ENCODE results near the gene CIAPIN1. TPM values are rescaled to one million over a fixed set of nuclear protein-coding genes. Genes with fewer than 3 reads are reported as not detected.

Gene CIAPIN1
- total and polyA plus RNA-seq, 2 of the 4 experiments (the other 2 are of a cell fraction) = 41.6 to 47.7 TPM

DNA sequence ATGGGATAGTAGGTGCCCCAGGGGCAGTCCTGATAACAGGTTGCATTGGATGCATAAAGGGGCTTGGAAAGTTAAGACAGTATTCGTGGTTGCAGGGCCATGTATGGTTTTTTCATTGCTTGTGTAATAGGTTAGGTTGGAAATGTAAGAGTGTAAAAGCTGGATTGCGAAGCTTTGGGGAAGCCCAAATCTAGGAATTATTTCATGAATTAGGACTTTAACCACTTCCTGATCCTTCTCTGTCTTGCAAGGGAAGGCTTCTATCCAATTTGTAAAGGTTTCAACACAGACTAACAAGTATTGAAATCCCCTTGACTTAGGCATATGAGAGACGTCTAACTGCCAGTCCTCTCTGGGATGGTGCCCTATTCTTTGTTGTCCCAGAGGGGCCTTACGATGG is 50.4 kb downstream of the CIAPIN1 start:
- Histone ChIP-seq H3K27me3 (ENCODE audit: control insufficient read depth, insufficient read depth, low read length) (peaks cover 41% of the 10 kb centered on the region), H2BK120ac (ENCODE audit: low read depth, low read length) (no peak overlapping the region), H4K8ac (ENCODE audit: low read depth in 2 of 2, low read length in 2 of 2) (no peak overlapping the region), H4K91ac (ENCODE audit: insufficient read depth, low read depth, low read length) (no peak overlapping the region), H3K9me3 (ENCODE audit: control insufficient read depth, insufficient read depth, low read length) (no peaks in the 10 kb centered on the region; the same call in 1 of the 2 replicates), H3K9ac (ENCODE audit: low read depth, low read length) (no peak overlapping the region), H2BK15ac (ENCODE audit: low read depth, low read length) (no peak overlapping the region), H3K14ac (replicated peaks; ENCODE audit: low read depth, low read length) (no peak overlapping the region), H3K27ac (ENCODE audit: insufficient read depth, low read length) (no peak overlapping the region), H3K4ac (ENCODE audit: low read depth, low read length) (no peak overlapping the region), H2BK5ac (ENCODE audit: low read depth, low read length, poor library complexity, severe bottlenecking) (no peak overlapping the region), H3K18ac (ENCODE audit: low read depth, low read length) (no peak overlapping the region), H3K9me1 (ENCODE audit: insufficient read depth, low read length) (no peaks in the 10 kb centered on the region), H3K36me3 (ENCODE audit: control insufficient read depth, insufficient read depth, low read length) (no peaks in the 10 kb centered on the region), H3K56ac (ENCODE audit: extremely low read depth, insufficient read depth, low read length) (no peak overlapping the region), H2AFZ (replicated peaks; ENCODE audit: low read length, poor library complexity) (no peak overlapping the region), H4K5ac (ENCODE audit: low read depth, low read length) (no peak overlapping the region), H3K4me2 (ENCODE audit: low read depth, low read length) (no peak overlapping the region), H2AK5ac (ENCODE audit: low read depth, low read length) (no peak overlapping the region), H3K79me1 (ENCODE audit: low read depth in 1 of 2, low read length in 2 of 2) (no peaks in the 10 kb centered on the region), H2AK9ac (replicated peaks; ENCODE audit: low read depth, low read length, poor library complexity) (no peak overlapping the region), H3K4me3 (ENCODE audit: insufficient read depth, low read depth, low read length) (no peak overlapping the region), H4K20me1 (ENCODE audit: insufficient read depth, low read length) (no peaks in the 10 kb centered on the region), H3K23ac (ENCODE audit: low read depth, low read length) (no peak overlapping the region), H2BK20ac (ENCODE audit: low read depth, low read length) (no peak overlapping the region), H3K4me1 (ENCODE audit: control insufficient read depth, insufficient read depth, low read length) (no peaks in the 10 kb centered on the region)
- TF ChIP-seq CEBPB (IDR thresholded peaks at IDR 0.05; ENCODE audit: low read depth, low read length) (no peak), FOS (IDR thresholded peaks at IDR 0.05; ENCODE audit: low read depth, low read length) (no peak), POLR2A (IDR thresholded peaks at IDR 0.05; ENCODE audit: low read depth, low read length) (no peak), BHLHE40 (IDR thresholded peaks at IDR 0.05; ENCODE audit: low read depth, low read length) (no peak), MAZ (IDR thresholded peaks at IDR 0.05; ENCODE audit: borderline replicate concordance, low read depth, low read length) (no peak)
- TF ChIP-seq, protein P1, sequence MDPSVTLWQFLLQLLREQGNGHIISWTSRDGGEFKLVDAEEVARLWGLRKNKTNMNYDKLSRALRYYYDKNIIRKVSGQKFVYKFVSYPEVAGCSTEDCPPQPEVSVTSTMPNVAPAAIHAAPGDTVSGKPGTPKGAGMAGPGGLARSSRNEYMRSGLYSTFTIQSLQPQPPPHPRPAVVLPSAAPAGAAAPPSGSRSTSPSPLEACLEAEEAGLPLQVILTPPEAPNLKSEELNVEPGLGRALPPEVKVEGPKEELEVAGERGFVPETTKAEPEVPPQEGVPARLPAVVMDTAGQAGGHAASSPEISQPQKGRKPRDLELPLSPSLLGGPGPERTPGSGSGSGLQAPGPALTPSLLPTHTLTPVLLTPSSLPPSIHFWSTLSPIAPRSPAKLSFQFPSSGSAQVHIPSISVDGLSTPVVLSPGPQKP (IDR thresholded peaks at IDR 0.05; ENCODE audit: borderline replicate concordance, low read depth, low read length) = no peak
- in situ Hi-C loops (cut with MboI; ENCODE audit: low sequenced_read_pairs) = no loop called here
- ChIA-PET CTCF (interaction anchor here (0.7 kb wide), 1 partner anchor 113 kb away, joined by 3 read pairs; no protein-coding TSS in a partner anchor), POLR2A (ENCODE audit: unreplicated experiment) (no interaction called here)
- 100% methylated on average over 1 of the region's 4 CpGs; no CpG with 5 or more reads in 1 of the 2 experiments for WGBS, 2 experiments (ENCODE audit: extremely low coverage in 2 of 2, insufficient read length in 1 of 2)
- DNase-seq (no peak), ATAC-seq (ENCODE audit: low read depth) (no peak)
- BruUV-seq (replicated peaks) = no TSS peak
- intact Hi-C loops (cut with micrococcal nuclease) = no loop called here
- dilution Hi-C loops (cut with HindIII; ENCODE audit: low sequenced_read_pairs, unreplicated experiment) = no loop called here
